ENCODE data around the gene CTDNEP1. TPM values are rescaled to one million over a fixed set of nuclear protein-coding genes. Genes with fewer than 3 reads are reported as not detected.

CTDNEP1 gene
- total and polyA plus RNA-seq, 2 of the 4 experiments (the other 2 are of a cell fraction), result 23.8 to 132 TPM

GRCh38 chr17:7256766-7257456 is 5.4 kb upstream of the CTDNEP1 start:
- no peak overlapping the region for H2BK120ac ChIP-seq (ENCODE audit: low read depth, low read length)
- no peak overlapping the region for H4K8ac ChIP-seq (ENCODE audit: low read depth in 2 of 2, low read length in 2 of 2)
- H3K23ac ChIP-seq (ENCODE audit: low read depth, low read length), result no peak overlapping the region
- no TSS peak for BruUV-seq (replicated peaks)
- H2AK9ac ChIP-seq (replicated peaks; ENCODE audit: low read depth, low read length, poor library complexity), result no peak overlapping the region
- no peak overlapping the region for H3K9ac ChIP-seq (ENCODE audit: low read depth, low read length)
- no peak overlapping the region for H3K27ac ChIP-seq (ENCODE audit: insufficient read depth, low read length)
- no peak overlapping the region for H2BK15ac ChIP-seq (ENCODE audit: low read depth, low read length)
- ATAC-seq (ENCODE audit: low read depth) (no peak), DNase-seq (no peak)
- no peaks in the 10 kb centered on the region for H4K20me1 ChIP-seq (ENCODE audit: insufficient read depth, low read length)
- H2BK5ac ChIP-seq (ENCODE audit: low read depth, low read length, poor library complexity, severe bottlenecking), result no peak overlapping the region
- peaks cover 8% of the 10 kb centered on the region; the same call in 1 of the 2 replicates for H3K27me3 ChIP-seq (ENCODE audit: control insufficient read depth, insufficient read depth, low read length)
- no peak overlapping the region for H2BK20ac ChIP-seq (ENCODE audit: low read depth, low read length)
- peaks cover 4% of the 10 kb centered on the region for H3K4me1 ChIP-seq (ENCODE audit: control insufficient read depth, insufficient read depth, low read length)
- H4K5ac ChIP-seq (ENCODE audit: low read depth, low read length), result no peak overlapping the region
- POLR2A ChIA-PET (ENCODE audit: unreplicated experiment), result no interaction called here
- no peak overlapping the region for H2AK5ac ChIP-seq (ENCODE audit: low read depth, low read length)
- dilution Hi-C loops (cut with HindIII; ENCODE audit: low sequenced_read_pairs, unreplicated experiment) (no loop called here), in situ Hi-C loops (cut with MboI; ENCODE audit: low sequenced_read_pairs) (no loop called here), intact Hi-C loops (cut with micrococcal nuclease) (no loop called here)
- H3K4me2 ChIP-seq (ENCODE audit: low read depth, low read length), result no peak overlapping the region
- 95% methylated on average over 6 of the region's 8 CpGs; no CpG with 5 or more reads in 1 of the 2 experiments for WGBS, 2 experiments (ENCODE audit: extremely low coverage in 2 of 2, insufficient read length in 1 of 2)
- peaks cover 32% of the 10 kb centered on the region for H3K36me3 ChIP-seq (ENCODE audit: control insufficient read depth, insufficient read depth, low read length)
- H4K91ac ChIP-seq (ENCODE audit: insufficient read depth, low read depth, low read length), result no peak overlapping the region
- no peak overlapping the region for H3K4me3 ChIP-seq (ENCODE audit: insufficient read depth, low read depth, low read length)
- H2AFZ ChIP-seq (replicated peaks; ENCODE audit: low read length, poor library complexity), result no peak overlapping the region
- H3K18ac ChIP-seq (ENCODE audit: low read depth, low read length), result no peak overlapping the region
- TF ChIP-seq RCOR1 (IDR thresholded peaks at IDR 0.05; ENCODE audit: insufficient replicate concordance, low read length), result no peak
- TF ChIP-seq RAD21 (IDR thresholded peaks at IDR 0.05; ENCODE audit: low read length), result no peak
- no peak for TF ChIP-seq CTCF (conservative IDR thresholded peaks at IDR 0.05; ENCODE audit: low read depth, low read length)
- TF ChIP-seq POLR2A (IDR thresholded peaks at IDR 0.05; ENCODE audit: low read depth, low read length), result no peak
- no peak for TF ChIP-seq MXI1 (IDR thresholded peaks at IDR 0.05; ENCODE audit: borderline replicate concordance, low read depth, low read length)
- no peak for TF ChIP-seq BHLHE40 (IDR thresholded peaks at IDR 0.05; ENCODE audit: low read depth, low read length)
- TF ChIP-seq CHD1 (IDR thresholded peaks at IDR 0.05; ENCODE audit: low read depth, low read length), result no peak
- TF ChIP-seq SMC3 (IDR thresholded peaks at IDR 0.05; ENCODE audit: low read depth, low read length), result no peak
- TF ChIP-seq NFE2L2 (IDR thresholded peaks at IDR 0.05; ENCODE audit: low read depth, low read length), result no peak
- TF ChIP-seq MAZ (IDR thresholded peaks at IDR 0.05; ENCODE audit: borderline replicate concordance, low read depth, low read length), result no peak
- TF ChIP-seq, protein P1, sequence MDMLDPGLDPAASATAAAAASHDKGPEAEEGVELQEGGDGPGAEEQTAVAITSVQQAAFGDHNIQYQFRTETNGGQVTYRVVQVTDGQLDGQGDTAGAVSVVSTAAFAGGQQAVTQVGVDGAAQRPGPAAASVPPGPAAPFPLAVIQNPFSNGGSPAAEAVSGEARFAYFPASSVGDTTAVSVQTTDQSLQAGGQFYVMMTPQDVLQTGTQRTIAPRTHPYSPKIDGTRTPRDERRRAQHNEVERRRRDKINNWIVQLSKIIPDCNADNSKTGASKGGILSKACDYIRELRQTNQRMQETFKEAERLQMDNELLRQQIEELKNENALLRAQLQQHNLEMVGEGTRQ (IDR thresholded peaks at IDR 0.05; ENCODE audit: low read depth, low read length), result no peak
- no peak overlapping the region for H3K14ac ChIP-seq (replicated peaks; ENCODE audit: low read depth, low read length)
- no peak overlapping the region for H3K4ac ChIP-seq (ENCODE audit: low read depth, low read length)
- H3K9me1 ChIP-seq (ENCODE audit: insufficient read depth, low read length), result no peaks in the 10 kb centered on the region; the same call in 1 of the 2 replicates
- CTCF ChIA-PET, result interaction anchor here (0.6 kb wide), 1 partner anchor 18 kb away, joined by 5 read pairs; no protein-coding TSS in a partner anchor
- H3K9me3 ChIP-seq (ENCODE audit: control insufficient read depth, insufficient read depth, low read length), result no peaks in the 10 kb centered on the region
- peaks cover 7 to 26% of the 10 kb centered on the region in 2 experiments; a peak in 3 of 4 replicates for H3K79me1 ChIP-seq (ENCODE audit: low read depth in 1 of 2, low read length in 2 of 2)
- no peak overlapping the region for H3K56ac ChIP-seq (ENCODE audit: extremely low read depth, insufficient read depth, low read length)
